Measurements from ENCODE around the gene COL4A2.

The COL4A2 gene

DNA sequence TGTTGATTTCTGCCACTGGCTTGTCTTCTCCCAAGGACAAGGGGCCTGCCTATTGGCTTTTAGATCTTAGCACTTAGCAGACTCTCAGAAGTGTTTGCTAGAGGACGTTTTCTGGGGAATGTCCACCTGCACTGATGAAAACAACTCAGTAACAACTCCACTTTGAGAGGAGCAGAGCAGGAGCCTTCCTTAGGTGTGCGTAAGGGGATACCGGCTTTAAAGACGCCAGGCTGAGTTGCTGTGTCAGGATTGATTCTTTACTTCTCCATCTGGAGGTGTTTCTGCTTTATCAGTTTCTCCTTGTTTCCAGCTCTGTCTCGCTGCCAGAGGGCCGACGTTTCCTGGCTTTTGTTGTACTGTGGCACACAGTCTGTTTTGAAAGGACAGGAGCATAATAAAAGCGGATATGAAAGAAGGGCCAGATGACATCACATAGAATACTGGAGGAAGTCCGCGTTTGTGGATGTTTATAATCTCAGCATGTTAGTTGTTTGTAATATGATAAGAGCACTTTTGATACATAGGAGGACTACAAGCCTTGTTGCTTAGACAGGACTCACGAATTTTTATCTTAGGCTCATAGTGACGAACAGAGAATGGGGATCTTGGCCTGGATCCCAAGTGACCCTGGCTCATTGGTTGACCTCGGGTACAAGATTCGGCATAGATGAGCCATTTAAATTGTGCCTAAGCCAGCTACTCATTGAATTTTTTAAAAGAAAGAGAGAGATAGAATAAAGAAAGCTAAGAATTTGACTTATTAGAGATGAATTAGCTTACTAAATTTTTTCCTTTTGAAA lies 34.6 kb downstream of the COL4A2 start:
- no peak for DNase-seq (ENCODE audit: low spot score)

DNA sequence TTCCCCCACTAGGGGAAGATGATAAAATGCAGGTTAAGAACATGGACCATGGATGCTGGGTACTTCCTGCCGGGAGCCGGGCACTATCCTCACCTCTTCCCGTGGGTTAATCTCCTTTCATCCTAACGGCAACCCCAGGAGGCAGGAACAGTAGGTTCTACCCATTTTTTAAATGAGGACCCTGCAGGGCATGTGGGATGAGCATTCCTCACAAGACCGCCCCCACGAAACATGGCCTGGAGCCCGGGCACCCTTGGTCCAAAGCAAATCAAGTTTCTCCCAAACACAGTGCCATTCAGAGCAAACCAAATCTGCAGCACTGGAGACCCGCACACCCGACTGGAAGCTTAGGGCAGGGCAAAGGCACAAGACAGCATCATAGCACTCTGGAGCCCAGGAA lies 35.4 kb downstream of the COL4A2 start:
- DNase-seq (ENCODE audit: low spot score): no peak

DNA sequence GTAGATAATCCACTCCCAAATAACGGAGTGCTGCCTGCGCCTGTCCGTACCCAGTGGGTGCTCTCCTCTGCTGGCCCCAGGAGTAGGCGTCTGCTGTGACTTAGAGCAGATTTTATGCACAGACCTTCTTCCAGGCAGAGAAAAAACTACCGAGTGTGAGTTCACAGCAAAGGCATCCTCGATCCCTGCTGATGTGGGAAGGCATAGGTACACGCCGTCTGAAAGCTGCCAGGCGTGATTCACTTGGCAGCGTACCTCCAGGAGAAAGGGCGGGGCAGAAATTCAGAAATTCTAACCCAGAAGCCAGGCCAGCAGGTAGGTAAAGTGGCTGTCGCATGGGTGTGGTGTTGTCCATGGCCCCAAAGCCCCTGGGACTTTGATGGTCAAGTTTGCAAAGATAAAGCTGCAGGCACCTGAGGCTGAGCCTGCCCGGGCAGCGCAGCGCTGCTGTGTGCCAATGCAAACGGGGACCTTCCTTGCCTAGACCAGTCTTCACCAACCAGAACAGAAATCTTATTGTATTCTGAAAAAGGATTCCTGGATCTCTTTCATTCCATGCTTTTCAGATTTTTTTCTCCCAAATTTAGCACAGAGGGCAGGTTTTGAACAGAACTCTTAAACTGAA lies 36.3 kb downstream of the COL4A2 start:
- DNase-seq (ENCODE audit: low spot score): no peak

DNA sequence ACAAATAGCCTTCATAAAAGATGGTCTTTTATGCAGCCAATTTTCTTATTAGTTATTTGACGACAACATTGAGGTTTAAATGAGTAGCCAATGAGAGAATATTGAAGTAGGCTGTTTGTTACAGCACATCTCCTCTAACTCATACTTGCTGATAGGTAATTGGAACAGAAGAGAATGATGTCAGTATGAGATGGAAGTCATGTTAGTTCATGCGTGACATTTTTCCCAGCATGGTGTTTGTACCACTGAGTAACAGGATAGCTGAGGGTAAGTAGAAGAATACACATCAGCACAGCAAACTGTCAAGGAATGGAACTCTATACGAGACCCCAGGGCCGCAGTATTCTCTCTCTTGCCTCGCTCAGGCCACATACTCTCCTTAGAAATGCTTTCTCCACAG lies 37.2 kb downstream of the COL4A2 start:
- no peak for DNase-seq (ENCODE audit: low spot score)

DNA sequence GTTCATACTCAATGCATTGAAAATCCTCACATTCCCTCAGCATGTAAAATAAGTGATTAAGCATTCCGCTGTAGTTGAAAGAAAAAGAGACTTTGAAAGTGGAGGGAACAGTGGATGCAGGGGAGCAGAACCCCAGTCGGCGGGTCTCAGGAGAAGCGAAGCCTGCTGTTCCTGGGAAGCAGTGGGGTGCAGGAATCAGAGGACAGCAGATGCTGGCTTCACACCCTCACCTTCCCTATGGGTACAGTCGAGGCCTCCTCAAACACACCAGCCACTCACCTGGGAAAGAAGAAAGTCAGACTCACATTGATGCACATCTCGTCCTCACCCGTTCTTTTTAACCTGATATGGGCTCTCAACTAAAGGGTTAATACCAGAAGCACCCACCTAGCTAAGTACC lies 38.2 kb downstream of the COL4A2 start:
- no peak for DNase-seq (ENCODE audit: low spot score)

DNA sequence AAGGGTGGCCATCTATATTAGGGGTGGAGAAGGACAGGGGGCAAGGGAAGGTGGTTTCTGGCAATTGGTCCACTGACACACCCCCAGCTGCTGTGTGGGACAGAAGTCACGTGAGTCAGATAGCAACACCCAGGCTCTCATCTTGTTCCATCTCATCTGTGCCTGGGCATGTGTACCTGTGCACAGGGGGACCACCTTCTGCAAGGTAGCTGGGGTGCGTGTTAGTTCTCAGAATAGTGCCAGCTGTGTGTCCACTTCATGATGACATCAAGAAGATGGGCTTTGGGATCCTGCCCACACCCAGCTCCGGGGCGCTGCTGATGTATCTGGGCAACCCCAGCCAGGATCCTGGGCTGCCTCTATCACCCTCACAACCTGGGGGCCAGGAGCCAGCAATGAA lies 38.6 kb downstream of the COL4A2 start:
- no peak for DNase-seq (ENCODE audit: low spot score)

DNA sequence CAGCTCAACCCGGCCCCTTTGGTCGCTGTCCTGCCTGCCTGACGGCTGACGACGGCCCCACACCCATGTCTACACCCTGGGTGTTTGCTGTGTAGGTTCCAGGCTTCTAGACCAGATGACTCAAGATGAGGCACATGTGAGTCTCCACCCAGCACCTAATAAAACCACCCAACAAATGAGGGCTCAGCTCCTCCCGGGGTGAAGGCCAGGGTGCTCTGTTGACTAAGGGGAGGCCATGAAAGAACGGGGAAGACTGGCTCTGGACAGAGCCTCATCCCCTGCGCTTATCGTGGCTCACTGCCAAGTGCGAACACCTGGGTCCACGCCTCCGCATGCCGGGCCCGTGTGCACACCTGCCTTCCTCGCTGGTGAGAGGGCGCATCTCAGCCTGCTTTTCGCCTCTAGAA lies 39.6 kb downstream of the COL4A2 start:
- no peak for DNase-seq (ENCODE audit: low spot score)

DNA sequence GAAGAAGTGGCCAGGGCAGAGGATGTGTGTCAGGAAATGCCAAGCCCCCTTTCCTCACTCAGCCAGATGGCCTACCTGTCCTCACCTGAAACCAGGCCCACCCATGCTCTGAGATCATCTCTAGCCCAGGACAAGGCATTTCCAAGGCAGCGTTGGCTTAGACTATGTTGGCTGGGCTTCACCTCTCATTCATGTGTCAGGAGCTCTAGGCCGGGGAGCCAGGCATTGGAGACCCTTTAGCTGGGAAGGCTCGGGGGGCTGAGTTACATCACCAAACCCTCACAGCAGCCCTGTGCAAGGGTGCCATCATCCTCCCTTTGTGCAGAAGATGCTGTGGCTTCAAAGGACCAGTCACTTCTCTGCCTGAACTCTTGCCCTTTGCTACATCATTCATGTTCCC lies 40.0 kb downstream of the COL4A2 start:
- no peak for DNase-seq (ENCODE audit: low spot score)

DNA sequence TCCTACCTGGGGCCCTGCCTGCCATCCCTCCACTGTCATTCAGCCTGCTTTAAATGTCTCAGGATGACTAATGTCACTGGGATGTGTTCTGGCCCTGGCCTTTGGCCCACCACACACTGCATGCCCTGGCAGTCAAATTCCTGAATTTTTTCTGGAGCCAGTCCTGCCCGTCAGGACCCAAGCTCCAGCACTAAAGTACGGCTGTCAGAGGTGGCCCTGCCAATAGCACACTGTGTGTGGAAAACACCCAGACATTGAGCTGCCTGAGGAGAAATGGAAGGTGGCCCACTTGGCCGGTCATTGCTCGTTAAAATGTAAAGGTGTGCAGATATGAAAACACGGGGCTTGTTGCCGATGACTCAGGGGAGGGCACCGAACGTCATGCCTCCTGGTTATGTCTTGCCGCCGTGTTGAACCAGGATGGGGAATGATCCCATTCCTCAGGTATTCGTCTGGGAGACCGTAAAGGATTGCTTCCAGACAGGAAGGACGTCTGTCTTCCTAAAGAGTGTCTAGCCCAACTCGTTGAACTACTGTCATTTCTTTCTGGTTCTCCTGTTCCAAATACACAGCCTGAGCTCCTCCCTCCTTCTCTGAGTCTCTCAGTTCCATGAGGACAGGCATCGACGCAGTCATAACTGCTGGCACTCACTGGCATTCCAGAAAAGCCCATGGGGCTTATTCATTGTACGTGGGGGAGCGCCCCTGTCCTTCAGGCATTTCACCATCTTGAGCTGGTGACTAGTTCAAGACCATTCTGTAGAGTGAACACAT lies 40.6 kb downstream of the COL4A2 start:
- DNase-seq (ENCODE audit: low spot score): no peak

DNA sequence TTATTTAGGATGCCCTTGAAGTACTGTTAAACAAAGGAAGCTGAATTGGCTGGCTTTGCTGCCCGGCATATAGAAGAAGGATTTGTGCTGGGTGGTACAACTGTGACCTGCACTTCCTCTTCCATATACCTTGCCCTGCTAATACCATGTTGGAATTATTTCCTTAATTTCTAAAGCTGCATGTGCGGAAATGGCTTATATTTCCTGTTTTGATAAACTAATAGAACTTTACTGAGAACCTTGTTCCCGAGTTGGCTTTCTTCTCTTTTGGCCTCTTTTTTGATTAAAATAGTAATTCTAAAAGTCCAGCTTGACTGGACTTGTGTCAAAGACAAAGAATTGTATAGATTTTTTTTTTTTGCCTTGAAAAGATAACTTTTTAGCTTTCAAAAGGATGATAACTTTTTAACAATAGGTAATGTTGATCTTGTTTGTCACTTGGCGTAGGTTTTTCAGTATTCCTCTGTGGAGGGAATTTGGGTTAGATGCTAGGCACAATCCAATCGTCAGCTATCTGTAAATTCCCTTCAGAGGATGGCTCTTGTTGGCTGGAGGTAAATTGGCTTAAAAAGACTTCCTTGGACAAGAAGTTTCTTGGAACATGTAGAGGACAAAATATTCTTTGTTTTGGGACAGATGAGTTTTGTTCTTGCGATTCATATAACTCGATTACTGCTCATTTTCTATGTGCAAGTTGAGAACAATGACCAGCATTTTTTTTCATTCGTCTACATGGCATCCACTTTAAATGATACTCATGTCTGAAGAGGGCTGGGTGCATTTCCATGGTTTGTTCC lies 41.4 kb downstream of the COL4A2 start:
- no peak for DNase-seq (ENCODE audit: low spot score)

DNA sequence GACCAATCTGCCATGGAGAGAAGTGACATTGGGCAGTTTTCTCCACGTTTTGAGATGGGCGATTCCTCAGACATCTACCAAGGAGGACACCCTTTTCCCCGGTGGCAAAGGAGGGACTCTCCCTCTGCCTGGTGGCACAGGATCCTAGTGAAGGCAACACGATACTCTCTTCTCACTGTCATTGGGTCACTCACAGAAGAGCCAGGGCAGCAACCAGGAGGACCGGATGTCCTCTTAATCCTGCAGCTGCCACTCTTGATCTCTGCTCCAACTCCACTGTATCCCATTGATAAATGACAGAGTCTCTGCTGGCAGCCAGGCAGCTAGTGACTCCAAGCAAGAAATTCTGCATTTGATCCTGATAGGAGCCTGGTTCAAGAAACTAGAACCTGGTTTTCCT lies 42.2 kb downstream of the COL4A2 start:
- DNase-seq (ENCODE audit: low spot score): no peak

DNA sequence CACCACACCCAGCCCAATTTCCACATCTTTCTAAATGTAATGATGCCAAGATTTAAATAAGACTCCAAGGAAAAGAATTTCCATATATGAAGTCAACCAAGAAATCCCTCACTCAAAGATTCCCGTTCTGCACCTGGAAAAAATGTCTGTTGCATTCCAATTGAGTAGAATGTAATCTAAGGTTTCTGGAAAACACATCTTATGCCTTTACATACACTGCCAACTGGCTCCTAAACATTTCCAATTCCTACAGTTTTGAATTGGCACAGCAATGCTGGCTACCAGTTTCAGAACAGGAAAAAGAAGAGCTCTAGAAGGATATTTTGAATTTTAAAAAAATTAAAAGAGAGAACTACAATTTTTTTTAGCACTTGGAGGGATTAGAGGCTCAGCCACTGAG lies 43.0 kb downstream of the COL4A2 start:
- DNase-seq (ENCODE audit: low spot score): no peak

DNA sequence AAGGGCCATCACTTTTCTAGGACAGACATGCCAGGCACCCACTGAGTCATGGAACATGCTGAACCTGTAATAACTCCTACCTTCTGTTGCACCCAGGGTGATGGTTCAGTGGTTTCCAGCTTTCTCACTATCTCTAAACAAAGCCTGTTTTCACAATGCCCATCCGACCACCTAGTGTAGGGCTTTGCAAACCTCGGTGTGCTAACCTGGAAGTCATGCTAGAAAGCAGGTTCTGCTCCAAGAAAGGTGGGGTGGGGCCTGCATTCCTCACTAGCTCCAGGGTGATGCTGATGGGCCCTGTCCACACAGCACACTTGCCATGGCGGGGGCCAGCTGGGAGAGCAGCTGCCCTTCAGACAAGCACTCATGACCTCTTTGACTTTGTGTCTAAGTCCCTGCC lies 43.4 kb downstream of the COL4A2 start:
- no peak for DNase-seq (ENCODE audit: low spot score)

GRCh38 chr13:110351636-110352420 lies 44.7 kb downstream of the COL4A2 start:
- no peak for DNase-seq (ENCODE audit: low spot score)

GRCh38 chr13:110352735-110353134 lies 45.7 kb downstream of the COL4A2 start:
- DNase-seq (ENCODE audit: low spot score): no peak

GRCh38 chr13:110353339-110353977 lies 46.4 kb downstream of the COL4A2 start:
- no peak for DNase-seq (ENCODE audit: low spot score)

GRCh38 chr13:110354123-110354627 lies 47.1 kb downstream of the COL4A2 start:
- DNase-seq (ENCODE audit: low spot score): no peak

- DNase-seq (ENCODE audit: low spot score): no peak
Observed at GRCh38 chr13:110354715-110355473, 47.8 kb downstream of the COL4A2 start.

DNA sequence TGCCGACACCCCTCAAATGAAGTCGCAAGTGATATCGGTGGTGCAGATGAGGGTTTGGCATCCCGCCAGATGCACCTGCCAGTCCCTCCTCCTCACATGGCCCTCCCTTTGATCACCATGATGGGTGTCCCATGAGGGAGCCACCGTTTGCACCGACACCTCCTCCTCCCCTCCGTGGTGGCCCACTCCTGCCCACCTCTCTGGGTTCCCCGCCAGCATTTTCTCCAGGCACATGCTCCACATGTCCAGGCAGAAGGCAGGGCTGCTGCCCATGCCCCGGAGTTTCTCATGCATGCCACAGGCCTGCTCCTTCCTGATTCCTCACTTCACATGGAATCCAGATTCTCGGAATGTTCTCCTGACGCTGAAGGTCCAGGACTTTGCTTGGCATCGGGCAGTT lies 49.3 kb downstream of the COL4A2 start:
- no peak for DNase-seq (ENCODE audit: low spot score)

GRCh38 chr13:110358381-110358780 lies 51.3 kb downstream of the COL4A2 start:
- no peak for DNase-seq (ENCODE audit: low spot score)

All from HuH-7 (cell line).